WERI-Rb-1 (cell line): ENCODE data around the gene MOSPD3.

Experiments
- DNase-seq: peaks from one replicate; pipeline ENCODE4 v3.0.0-alpha.2; 2020
- H3K27ac ChIP-seq: fragments of 250-450 bp; sonication (Bioruptor Pico); 2 replicates; pipeline ENCODE4 v1.5.1; 2020; ENCODE audit warnings: mild to moderate bottlenecking, moderate library complexity
- H3K27me3 ChIP-seq: fragments of 250-450 bp; sonication (Bioruptor Pico); 2 replicates; pipeline ENCODE4 v1.5.1; 2021; ENCODE audit warnings: mild to moderate bottlenecking, low read depth, moderate library complexity; ENCODE audit not compliant: insufficient read depth, severe bottlenecking
- H3K36me3 ChIP-seq: fragments of 250-450 bp; sonication (Bioruptor Pico); 2 replicates; pipeline ENCODE4 v1.5.1; 2020; ENCODE audit warnings: mild to moderate bottlenecking, moderate library complexity
- H3K4me3 ChIP-seq: 2 replicates; pipeline ENCODE4 v1.5.1; 2011; ENCODE audit warnings: low read depth, mild to moderate bottlenecking, control low read depth, low read length
- H3K9me3 ChIP-seq: fragments of 250-450 bp; sonication (Bioruptor Pico); 2 replicates; pipeline ENCODE4 v1.5.1; 2021; ENCODE audit warnings: mild to moderate bottlenecking, moderate library complexity; ENCODE audit not compliant: severe bottlenecking
- CTCF ChIP-seq: IDR thresholded peaks from 2 replicates; pipeline ENCODE4 v1.5.1; 2011; ENCODE audit warnings: low read depth, mild to moderate bottlenecking, control low read depth, inconsistent platforms, low read length

MOSPD3 gene

GRCh38 chr7:100599911-100600729, 12.2 kb upstream of the MOSPD3 start:
- H3K27me3 ChIP-seq = peaks cover 2% of the 10 kb centered on the region
- TF ChIP-seq CTCF = peak; percentile 62
- no peak overlapping the region; the same call in 1 of the 2 replicates for H3K27ac ChIP-seq
- H3K36me3 ChIP-seq = no peaks in the 10 kb centered on the region
- no peak overlapping the region for H3K4me3 ChIP-seq
- no peaks in the 10 kb centered on the region for H3K9me3 ChIP-seq
- peak; percentile 59 for DNase-seq

- no peak for TF ChIP-seq CTCF
- H3K9me3 ChIP-seq = no peaks in the 10 kb centered on the region
- no peak for DNase-seq
- H3K27me3 ChIP-seq = peaks cover 6% of the 10 kb centered on the region
- no peaks in the 10 kb centered on the region for H3K36me3 ChIP-seq
- no peak overlapping the region for H3K27ac ChIP-seq
- no peak overlapping the region for H3K4me3 ChIP-seq
Observed at GRCh38 chr7:100600730-100601038, 11.7 kb upstream of the MOSPD3 start.

GRCh38 chr7:100602889-100603725, 9.2 kb upstream of the MOSPD3 start:
- TF ChIP-seq CTCF = no peak
- H3K27ac ChIP-seq = no peak overlapping the region

GRCh38 chr7:100603726-100604027, 8.7 kb upstream of the MOSPD3 start:
- Histone ChIP-seq H3K27ac (no peak overlapping the region), H3K9me3 (no peaks in the 10 kb centered on the region), H3K4me3 (peak overlapping the region; percentile 83), H3K27me3 (peaks cover 8% of the 10 kb centered on the region), H3K36me3 (no peaks in the 10 kb centered on the region)
- peak; percentile 36 for DNase-seq
- TF ChIP-seq CTCF = no peak

More at GRCh38 chr7:100602889-100603725, 9.2 kb upstream of the MOSPD3 start:
- H3K9me3 ChIP-seq = no peaks in the 10 kb centered on the region
- H3K36me3 ChIP-seq = no peaks in the 10 kb centered on the region
- H3K27me3 ChIP-seq = peaks cover 8% of the 10 kb centered on the region
- peak overlapping the region; percentile 83 for H3K4me3 ChIP-seq
- no peak for DNase-seq

- no peaks in the 10 kb centered on the region for H3K36me3 ChIP-seq
- H3K27me3 ChIP-seq = peaks cover 8% of the 10 kb centered on the region
- peak overlapping the region; percentile 83 for H3K4me3 ChIP-seq
- peak overlapping the region; percentile 48 for H3K27ac ChIP-seq
- peak; percentile 54; the same call in 1 of the 2 replicates for TF ChIP-seq CTCF
- peak; percentile 82 for DNase-seq
- no peaks in the 10 kb centered on the region for H3K9me3 ChIP-seq
Observed at GRCh38 chr7:100604028-100604975, 8.0 kb upstream of the MOSPD3 start.
